ENCODE data around the gene SEMA3C. TPM values are rescaled to one million over a fixed set of nuclear protein-coding genes. Genes with fewer than 3 reads are reported as not detected.

SEMA3C gene
- total RNA-seq, 1 experiment from 2014 or later = 232 TPM

DNA sequence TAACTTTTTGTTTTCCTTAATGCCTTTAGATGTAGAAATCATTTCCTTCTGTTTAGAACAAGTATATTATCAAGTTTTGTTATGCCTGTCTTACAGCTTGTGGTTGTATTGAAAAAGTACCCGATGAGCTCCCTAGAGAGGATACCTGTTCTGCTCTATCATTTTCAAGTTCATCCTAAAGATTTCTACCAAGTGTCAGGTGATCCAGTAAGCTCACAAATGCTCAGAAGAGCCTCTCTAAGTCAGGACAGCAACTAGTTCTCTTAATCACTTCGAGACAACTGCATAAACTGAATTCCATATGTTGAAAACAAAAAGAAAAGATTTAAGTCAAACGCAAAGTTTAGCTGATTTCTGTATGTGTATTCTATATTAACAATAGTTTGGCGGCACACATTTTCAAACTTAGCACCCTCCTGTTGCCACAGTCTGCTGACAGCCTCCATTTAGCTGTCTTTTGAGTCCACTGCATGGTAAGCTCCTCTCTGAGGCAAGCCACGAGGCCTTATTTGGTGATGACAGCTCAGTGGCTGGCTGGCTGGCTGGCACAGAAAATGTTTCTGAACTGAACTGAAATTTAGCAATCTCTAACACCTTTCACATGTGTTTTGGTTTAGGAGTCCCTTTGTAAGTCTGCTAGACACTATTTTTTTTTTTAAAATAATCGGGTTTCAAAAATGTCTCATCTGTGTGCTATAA lies 59.4 kb downstream of the SEMA3C start:
- Histone ChIP-seq H3K4me1 (ENCODE audit: control insufficient read depth, insufficient read depth, low read length) (peaks cover 62% of the 10 kb centered on the region), H3K4me3 (ENCODE audit: low read depth in 2 of 2, low read length in 2 of 2) (0 out of 4 replicates have a peak overlapping the region, but pooled peaks of 1 of the 2 experiments have one; percentile 10), H3K9me3 (ENCODE audit: control insufficient read depth, insufficient read depth, low read depth, low read length) (no peaks in the 10 kb centered on the region), H3K27me3 (ENCODE audit: control insufficient read depth, insufficient read depth, low read length) (no peaks in the 10 kb centered on the region), H3K36me3 (ENCODE audit: control insufficient read depth, insufficient read depth, low read length) (no peaks in the 10 kb centered on the region), H3K27ac (ENCODE audit: low read length) (peak overlapping the region; percentile 73)
- DNase-seq (ENCODE audit: low read depth, low spot score) = no peak
- BruUV-seq (replicated peaks) = no TSS peak
- no peak for TF ChIP-seq CTCF (IDR thresholded peaks at IDR 0.05)
- intact Hi-C loops (cut with micrococcal nuclease; ENCODE audit: unreplicated experiment) = no loop called here
- in situ Hi-C loops (cut with HindIII; ENCODE audit: low pct_unique_long_range_greater_than_20kb, low sequenced_read_pairs) = no loop called here
- ChIA-PET POLR2A (interaction anchor here (0.6 kb wide), 1 partner anchor 45 kb away, joined by 5 read pairs; no protein-coding TSS in a partner anchor), CTCF (no interaction called here)
- ATAC-seq = peak; percentile 84

GRCh38 chr7:80858141-80858903 lies 60.5 kb downstream of the SEMA3C start:
- Histone ChIP-seq H3K4me3 (ENCODE audit: low read depth in 2 of 2, low read length in 2 of 2) (no peak overlapping the region), H3K4me1 (ENCODE audit: control insufficient read depth, insufficient read depth, low read length) (peaks cover 67% of the 10 kb centered on the region), H3K9me3 (ENCODE audit: control insufficient read depth, insufficient read depth, low read depth, low read length) (no peaks in the 10 kb centered on the region), H3K27ac (ENCODE audit: low read length) (peak overlapping the region; percentile 73), H3K36me3 (ENCODE audit: control insufficient read depth, insufficient read depth, low read length) (no peaks in the 10 kb centered on the region), H3K27me3 (ENCODE audit: control insufficient read depth, insufficient read depth, low read length) (no peaks in the 10 kb centered on the region)
- ATAC-seq (peak; percentile 60; the same call in 1 of the 2 replicates), DNase-seq (ENCODE audit: low read depth, low spot score) (no peak)
- POLR2A ChIA-PET = no interaction called here
- intact Hi-C loops (cut with micrococcal nuclease; ENCODE audit: unreplicated experiment) = no loop called here
- no peak for TF ChIP-seq POLR2AphosphoS5 (IDR thresholded peaks at IDR 0.05; ENCODE audit: low read depth, low read length)
- no peak for TF ChIP-seq SIN3A (IDR thresholded peaks at IDR 0.05; ENCODE audit: borderline replicate concordance, insufficient read depth, low read depth, low read length)
- no peak for TF ChIP-seq CTCF (IDR thresholded peaks at IDR 0.05)
- TF ChIP-seq, protein P1, sequence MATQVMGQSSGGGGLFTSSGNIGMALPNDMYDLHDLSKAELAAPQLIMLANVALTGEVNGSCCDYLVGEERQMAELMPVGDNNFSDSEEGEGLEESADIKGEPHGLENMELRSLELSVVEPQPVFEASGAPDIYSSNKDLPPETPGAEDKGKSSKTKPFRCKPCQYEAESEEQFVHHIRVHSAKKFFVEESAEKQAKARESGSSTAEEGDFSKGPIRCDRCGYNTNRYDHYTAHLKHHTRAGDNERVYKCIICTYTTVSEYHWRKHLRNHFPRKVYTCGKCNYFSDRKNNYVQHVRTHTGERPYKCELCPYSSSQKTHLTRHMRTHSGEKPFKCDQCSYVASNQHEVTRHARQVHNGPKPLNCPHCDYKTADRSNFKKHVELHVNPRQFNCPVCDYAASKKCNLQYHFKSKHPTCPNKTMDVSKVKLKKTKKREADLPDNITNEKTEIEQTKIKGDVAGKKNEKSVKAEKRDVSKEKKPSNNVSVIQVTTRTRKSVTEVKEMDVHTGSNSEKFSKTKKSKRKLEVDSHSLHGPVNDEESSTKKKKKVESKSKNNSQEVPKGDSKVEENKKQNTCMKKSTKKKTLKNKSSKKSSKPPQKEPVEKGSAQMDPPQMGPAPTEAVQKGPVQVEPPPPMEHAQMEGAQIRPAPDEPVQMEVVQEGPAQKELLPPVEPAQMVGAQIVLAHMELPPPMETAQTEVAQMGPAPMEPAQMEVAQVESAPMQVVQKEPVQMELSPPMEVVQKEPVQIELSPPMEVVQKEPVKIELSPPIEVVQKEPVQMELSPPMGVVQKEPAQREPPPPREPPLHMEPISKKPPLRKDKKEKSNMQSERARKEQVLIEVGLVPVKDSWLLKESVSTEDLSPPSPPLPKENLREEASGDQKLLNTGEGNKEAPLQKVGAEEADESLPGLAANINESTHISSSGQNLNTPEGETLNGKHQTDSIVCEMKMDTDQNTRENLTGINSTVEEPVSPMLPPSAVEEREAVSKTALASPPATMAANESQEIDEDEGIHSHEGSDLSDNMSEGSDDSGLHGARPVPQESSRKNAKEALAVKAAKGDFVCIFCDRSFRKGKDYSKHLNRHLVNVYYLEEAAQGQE (IDR thresholded peaks at IDR 0.05; ENCODE audit: insufficient read depth in 1 of 2, low read depth in 2 of 2, low read length in 1 of 2) = no peak
- TF ChIP-seq TCF7L2 (IDR thresholded peaks at IDR 0.05; ENCODE audit: low read depth, low read length) = no peak
- in situ Hi-C loops (cut with HindIII; ENCODE audit: low pct_unique_long_range_greater_than_20kb, low sequenced_read_pairs) = no loop called here
- no TSS peak for BruUV-seq (replicated peaks)
- CTCF ChIA-PET = no interaction called here

Data from Panc1 (cell line).